ENCODE data around the gene HABP4. TPM values are rescaled to one million over a fixed set of nuclear protein-coding genes. Genes with fewer than 3 reads are reported as not detected.

HABP4 gene, protein sequence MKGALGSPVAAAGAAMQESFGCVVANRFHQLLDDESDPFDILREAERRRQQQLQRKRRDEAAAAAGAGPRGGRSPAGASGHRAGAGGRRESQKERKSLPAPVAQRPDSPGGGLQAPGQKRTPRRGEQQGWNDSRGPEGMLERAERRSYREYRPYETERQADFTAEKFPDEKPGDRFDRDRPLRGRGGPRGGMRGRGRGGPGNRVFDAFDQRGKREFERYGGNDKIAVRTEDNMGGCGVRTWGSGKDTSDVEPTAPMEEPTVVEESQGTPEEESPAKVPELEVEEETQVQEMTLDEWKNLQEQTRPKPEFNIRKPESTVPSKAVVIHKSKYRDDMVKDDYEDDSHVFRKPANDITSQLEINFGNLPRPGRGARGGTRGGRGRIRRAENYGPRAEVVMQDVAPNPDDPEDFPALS
- 10 to 100 TPM in 1 of 2 donors, 1 to 10 TPM in 1; 6.5 to 10.2 TPM for total RNA-seq
- 1 to 10 TPM; 4.7 to 9.8 TPM for polyA plus RNA-seq
- long read RNA-seq, donor 1, partial matches to known transcripts = 0 of 5 reads
- long read RNA-seq, donor 1, other reads (novel, unspliced or antisense) = 0 of 5 reads
- long read RNA-seq, donor 2, partial matches to known transcripts = 0 of 3 reads
- long read RNA-seq, donor 2, other reads (novel, unspliced or antisense) = 0 of 3 reads
- long read RNA-seq, donor 3, partial matches to known transcripts = 0 of 2 reads
- long read RNA-seq, donor 3, other reads (novel, unspliced or antisense) = 0 of 2 reads
- long read RNA-seq, donor 4, partial matches to known transcripts = 0 of 1 reads
- long read RNA-seq, donor 4, other reads (novel, unspliced or antisense) = 0 of 1 reads
- long read RNA-seq, donor 5, partial matches to known transcripts = 0 of 2 reads
- long read RNA-seq, donor 5, other reads (novel, unspliced or antisense) = 0 of 2 reads

DNA sequence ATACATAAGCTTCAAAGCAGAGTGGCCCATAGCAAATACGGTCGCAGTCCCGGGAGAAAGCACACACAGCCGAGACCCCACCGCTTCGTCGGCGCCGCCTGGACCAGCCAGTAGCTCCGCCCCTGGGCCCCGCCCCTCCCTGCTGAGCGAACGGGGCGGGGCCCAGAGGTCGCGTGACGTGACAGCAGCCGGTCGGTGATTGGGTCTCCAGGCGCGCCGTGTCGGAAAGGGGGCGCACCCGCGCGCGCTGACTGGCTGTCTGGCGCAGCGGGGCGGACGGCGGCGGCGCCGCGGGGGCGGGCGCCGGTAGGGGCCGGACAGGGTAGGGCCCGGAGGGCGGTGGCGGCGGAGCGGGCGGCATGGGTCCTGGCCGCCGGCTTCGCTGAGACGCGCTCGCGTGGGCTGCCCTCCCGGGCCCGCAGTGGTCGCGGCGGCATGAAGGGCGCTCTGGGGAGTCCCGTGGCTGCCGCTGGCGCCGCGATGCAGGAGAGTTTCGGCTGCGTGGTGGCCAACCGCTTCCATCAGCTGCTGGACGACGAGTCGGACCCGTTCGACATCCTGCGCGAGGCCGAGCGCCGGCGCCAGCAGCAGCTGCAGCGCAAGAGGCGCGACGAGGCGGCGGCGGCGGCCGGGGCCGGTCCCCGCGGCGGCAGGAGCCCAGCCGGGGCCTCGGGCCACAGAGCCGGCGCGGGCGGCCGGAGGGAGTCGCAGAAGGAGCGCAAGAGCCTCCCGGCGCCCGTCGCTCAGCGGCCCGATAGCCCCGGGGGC lies at the start of gene HABP4:
Gene HABP4 (plus strand): TSS at position 325 of the 768 bp plus-strand sequence. CDS start 111 bp downstream, at position 436.
- 0% methylated on average over 48 to 108 of the region's 108 CpGs for WGBS, 2 donors
- TF ChIP-seq, protein P1, sequence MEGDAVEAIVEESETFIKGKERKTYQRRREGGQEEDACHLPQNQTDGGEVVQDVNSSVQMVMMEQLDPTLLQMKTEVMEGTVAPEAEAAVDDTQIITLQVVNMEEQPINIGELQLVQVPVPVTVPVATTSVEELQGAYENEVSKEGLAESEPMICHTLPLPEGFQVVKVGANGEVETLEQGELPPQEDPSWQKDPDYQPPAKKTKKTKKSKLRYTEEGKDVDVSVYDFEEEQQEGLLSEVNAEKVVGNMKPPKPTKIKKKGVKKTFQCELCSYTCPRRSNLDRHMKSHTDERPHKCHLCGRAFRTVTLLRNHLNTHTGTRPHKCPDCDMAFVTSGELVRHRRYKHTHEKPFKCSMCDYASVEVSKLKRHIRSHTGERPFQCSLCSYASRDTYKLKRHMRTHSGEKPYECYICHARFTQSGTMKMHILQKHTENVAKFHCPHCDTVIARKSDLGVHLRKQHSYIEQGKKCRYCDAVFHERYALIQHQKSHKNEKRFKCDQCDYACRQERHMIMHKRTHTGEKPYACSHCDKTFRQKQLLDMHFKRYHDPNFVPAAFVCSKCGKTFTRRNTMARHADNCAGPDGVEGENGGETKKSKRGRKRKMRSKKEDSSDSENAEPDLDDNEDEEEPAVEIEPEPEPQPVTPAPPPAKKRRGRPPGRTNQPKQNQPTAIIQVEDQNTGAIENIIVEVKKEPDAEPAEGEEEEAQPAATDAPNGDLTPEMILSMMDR (IDR thresholded peaks at IDR 0.05; ENCODE audit: control extremely low read depth, extremely low read depth) = no peak
- ATAC-seq (ENCODE audit: insufficient read depth, low FRiP score) (peak; percentile 98), DNase-seq (peak; percentile 96 to 98 (median 97))
- peaks cover 0 to 7% (median 5%) of the 10 kb centered on the region in 3 donors for H3K27me3 ChIP-seq (ENCODE audit: control insufficient read depth in 3 of 3, insufficient read depth in 3 of 3, low read length in 2 of 3)
- no peaks in the 10 kb centered on the region for H3K36me3 ChIP-seq (ENCODE audit: control insufficient read depth in 4 of 4, insufficient read depth in 4 of 4, low read length in 4 of 4)
- peak within 1 kb of the TSS; percentile 80 to 84 for H3K27ac ChIP-seq (ENCODE audit: low read depth in 1 of 2, low read length in 1 of 2)
- peak within 1 kb of the TSS; percentile 66 for H3K4me3 ChIP-seq
- peak within 1 kb of the TSS in 1 of 2 donors; percentile 58 for H3K9ac ChIP-seq (ENCODE audit: insufficient read depth in 1 of 2, low read length in 2 of 2)
- H3K9me3 ChIP-seq (ENCODE audit: control insufficient read depth in 4 of 4, insufficient read depth in 3 of 4, low read length in 3 of 4) = no peaks in the 10 kb centered on the region
- peaks cover 0 to 15% (median 4%) of the 10 kb centered on the region in 5 donors for H3K4me1 ChIP-seq (ENCODE audit: control insufficient read depth in 5 of 5, insufficient read depth in 5 of 5, low read length in 5 of 5)

DNA sequence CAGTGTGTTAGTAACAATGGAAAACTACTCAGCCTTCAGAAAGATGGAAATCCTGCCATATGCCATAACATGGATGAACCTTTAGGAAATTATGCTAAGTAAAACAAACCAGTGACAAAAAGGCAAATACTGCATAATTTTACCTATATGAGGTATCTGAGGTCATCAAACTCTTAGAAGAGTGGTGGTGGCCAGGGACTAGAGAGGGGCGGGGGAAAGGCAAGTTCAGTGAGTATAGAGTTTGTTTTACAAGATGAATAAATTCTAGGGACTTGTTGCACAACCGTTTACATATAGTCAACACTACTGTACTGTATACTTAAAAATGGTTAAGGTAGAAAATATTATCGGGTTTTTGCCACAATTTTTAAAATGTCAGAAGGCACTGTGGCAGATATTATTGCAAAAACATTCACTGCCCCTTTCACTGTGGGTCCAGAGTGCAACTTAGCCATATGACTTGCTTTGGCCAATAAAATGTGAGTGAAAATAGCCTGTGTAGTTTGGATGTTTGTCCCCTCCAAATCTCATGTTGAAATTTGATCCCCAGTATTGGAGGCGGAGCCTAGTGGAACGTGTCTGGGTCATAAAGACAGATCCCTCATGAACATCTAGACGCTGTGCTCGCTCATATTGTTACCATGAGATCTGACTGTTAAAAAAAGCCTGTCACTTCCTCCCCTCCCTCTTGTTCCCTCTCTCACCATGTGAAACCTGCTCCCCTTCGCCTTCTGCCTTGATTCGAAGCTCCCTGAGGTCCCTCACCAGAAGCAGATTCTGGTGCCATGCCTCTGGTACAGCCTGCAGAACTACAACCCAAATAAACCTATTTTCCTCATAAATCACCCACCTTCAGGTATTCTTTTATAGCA lies 41.3 kb upstream of the HABP4 start:
- no peak overlapping the region for H3K27ac ChIP-seq (ENCODE audit: low read depth in 1 of 2, low read length in 1 of 2)
- H3K9me3 ChIP-seq (ENCODE audit: control insufficient read depth in 4 of 4, insufficient read depth in 3 of 4, low read length in 3 of 4) = no peaks in the 10 kb centered on the region
- ATAC-seq (ENCODE audit: insufficient read depth, low FRiP score) (no peak), DNase-seq (no peak)
- WGBS, 2 donors = 80 to 81% methylated on average over 9 of the region's 9 CpGs
- no peak overlapping the region for H3K9ac ChIP-seq (ENCODE audit: insufficient read depth in 1 of 2, low read length in 2 of 2)
- no peak overlapping the region for H3K4me3 ChIP-seq
- peaks cover 0 to 6% (median 0%) of the 10 kb centered on the region in 4 donors for H3K36me3 ChIP-seq (ENCODE audit: control insufficient read depth in 4 of 4, insufficient read depth in 4 of 4, low read length in 4 of 4)
- H3K4me1 ChIP-seq (ENCODE audit: control insufficient read depth in 5 of 5, insufficient read depth in 5 of 5, low read length in 5 of 5) = no peaks in the 10 kb centered on the region
- H3K27me3 ChIP-seq (ENCODE audit: control insufficient read depth in 3 of 3, insufficient read depth in 3 of 3, low read length in 2 of 3) = no peaks in the 10 kb centered on the region
- TF ChIP-seq, protein P1 (IDR thresholded peaks at IDR 0.05; ENCODE audit: control extremely low read depth, extremely low read depth) = no peak

DNA sequence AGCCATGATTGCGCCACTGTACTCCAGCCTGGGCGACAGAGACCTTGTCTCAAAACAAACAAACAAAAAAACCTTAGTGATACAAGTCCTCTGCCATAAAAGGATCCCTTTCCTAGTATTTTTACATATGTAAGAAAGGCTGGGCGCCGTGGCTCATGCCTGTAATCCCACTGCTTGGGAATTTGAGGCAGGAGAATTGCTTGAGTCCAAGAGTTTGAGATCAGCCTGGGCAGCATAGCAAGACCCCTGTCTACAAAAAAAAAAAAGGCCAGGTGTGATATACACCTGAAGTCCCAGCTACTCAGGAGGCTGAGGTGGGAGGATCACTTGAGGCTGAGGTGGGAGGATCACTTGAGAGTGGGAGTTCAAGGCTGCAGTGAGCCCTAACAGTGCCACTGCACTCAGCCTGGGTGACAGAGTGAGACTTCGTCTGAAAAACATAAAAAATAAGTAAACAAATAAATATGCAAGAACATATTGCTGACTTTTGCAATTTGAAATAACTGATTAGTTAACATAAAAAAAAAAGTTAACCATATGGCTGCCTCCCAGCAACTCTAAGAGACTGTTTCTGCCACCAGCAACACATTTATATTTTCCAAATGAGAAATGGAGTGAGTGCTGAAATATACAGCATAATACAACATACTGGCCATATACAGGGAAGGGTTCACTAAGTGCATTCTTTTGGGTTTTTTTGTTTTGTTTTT lies 38.7 kb upstream of the HABP4 start:
- no peak overlapping the region for H3K9ac ChIP-seq (ENCODE audit: insufficient read depth in 1 of 2, low read length in 2 of 2)
- no peak for DNase-seq
- H3K4me3 ChIP-seq = no peak overlapping the region
- peaks cover 0 to 6% (median 0%) of the 10 kb centered on the region in 4 donors for H3K36me3 ChIP-seq (ENCODE audit: control insufficient read depth in 4 of 4, insufficient read depth in 4 of 4, low read length in 4 of 4)
- H3K27ac ChIP-seq (ENCODE audit: low read depth in 1 of 2, low read length in 1 of 2) = no peak overlapping the region
- no peaks in the 10 kb centered on the region for H3K27me3 ChIP-seq (ENCODE audit: control insufficient read depth in 3 of 3, insufficient read depth in 3 of 3, low read length in 2 of 3)
- ATAC-seq (ENCODE audit: insufficient read depth, low FRiP score) = no peak
- H3K4me1 ChIP-seq (ENCODE audit: control insufficient read depth in 5 of 5, insufficient read depth in 5 of 5, low read length in 5 of 5) = no peaks in the 10 kb centered on the region
- no peaks in the 10 kb centered on the region for H3K9me3 ChIP-seq (ENCODE audit: control insufficient read depth in 4 of 4, insufficient read depth in 3 of 4, low read length in 3 of 4)
- TF ChIP-seq, protein P1 (IDR thresholded peaks at IDR 0.05; ENCODE audit: control extremely low read depth, extremely low read depth) = no peak
- 87 to 92% methylated on average over 5 of the region's 5 CpGs for WGBS, 2 donors

All from lung (tissue), 16 donors.